ENCODE data around the gene SDS. TPM values are rescaled to one million over a fixed set of nuclear protein-coding genes. Genes with fewer than 3 reads are reported as not detected.

Gene SDS
- total and polyA plus RNA-seq, 2 experiments from 2014 or later: 0.39 to 0.43 TPM

DNA sequence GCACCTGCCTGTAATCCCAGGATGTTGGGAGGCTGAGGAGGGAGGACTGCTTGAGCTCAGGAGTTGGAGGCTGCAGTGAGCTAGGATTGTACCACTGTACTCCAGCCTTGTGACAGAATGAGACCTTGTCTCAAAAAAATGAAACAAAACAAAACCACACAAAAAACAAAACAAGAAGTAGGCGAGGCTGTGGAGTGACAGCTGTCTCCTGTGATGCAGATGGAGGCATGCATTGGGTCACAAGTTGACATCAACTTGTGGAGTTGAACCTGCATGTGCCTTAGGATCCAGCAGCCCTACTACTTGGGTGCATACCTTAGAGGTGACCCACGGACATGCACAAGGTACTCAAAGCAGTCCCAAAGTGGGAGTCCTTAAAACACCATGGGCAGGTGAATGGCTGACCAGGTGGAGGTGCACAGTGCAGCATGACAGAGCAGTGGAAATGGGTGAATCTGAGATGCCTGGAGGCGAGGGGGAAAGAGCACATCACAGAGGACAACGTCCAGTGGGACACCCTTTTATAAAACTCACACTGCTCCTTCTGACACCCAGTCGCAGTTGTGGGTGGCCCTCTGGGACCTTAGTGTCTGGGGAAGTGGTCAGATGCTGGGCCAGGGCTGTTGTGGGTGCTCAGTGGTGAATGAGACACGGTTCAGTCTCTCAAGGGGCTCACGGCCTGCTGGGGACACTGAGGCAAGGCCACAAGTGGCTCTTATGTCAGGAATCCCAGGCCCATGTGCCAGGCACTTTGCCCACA, 32.6 kb downstream of the SDS start:
- no peaks in the 10 kb centered on the region for H3K4me1 ChIP-seq (ENCODE audit: insufficient read depth)
- H3K79me2 ChIP-seq: no peaks in the 10 kb centered on the region
- no peak overlapping the region for H3K4me2 ChIP-seq
- no peaks in the 10 kb centered on the region for H4K20me1 ChIP-seq (ENCODE audit: insufficient read depth, poor library complexity, severe bottlenecking)
- 92% methylated on average over 7 of the region's 7 CpGs for WGBS (ENCODE audit: low lambda C conversion rate, missing lambda C conversion rate)
- H2AFZ ChIP-seq: no peak overlapping the region
- H3K4me3 ChIP-seq: no peak overlapping the region
- no peak overlapping the region for H3K27ac ChIP-seq
- no peaks in the 10 kb centered on the region for H3K9me2 ChIP-seq (replicated peaks; ENCODE audit: insufficient read depth)
- TF ChIP-seq EZH2 (IDR thresholded peaks at IDR 0.05; ENCODE audit: borderline replicate concordance) (no peak), EZH2phosphoT487 (IDR thresholded peaks at IDR 0.05; ENCODE audit: low read depth, severe bottlenecking, unreplicated experiment) (no peak)
- TF ChIP-seq, protein P1, sequence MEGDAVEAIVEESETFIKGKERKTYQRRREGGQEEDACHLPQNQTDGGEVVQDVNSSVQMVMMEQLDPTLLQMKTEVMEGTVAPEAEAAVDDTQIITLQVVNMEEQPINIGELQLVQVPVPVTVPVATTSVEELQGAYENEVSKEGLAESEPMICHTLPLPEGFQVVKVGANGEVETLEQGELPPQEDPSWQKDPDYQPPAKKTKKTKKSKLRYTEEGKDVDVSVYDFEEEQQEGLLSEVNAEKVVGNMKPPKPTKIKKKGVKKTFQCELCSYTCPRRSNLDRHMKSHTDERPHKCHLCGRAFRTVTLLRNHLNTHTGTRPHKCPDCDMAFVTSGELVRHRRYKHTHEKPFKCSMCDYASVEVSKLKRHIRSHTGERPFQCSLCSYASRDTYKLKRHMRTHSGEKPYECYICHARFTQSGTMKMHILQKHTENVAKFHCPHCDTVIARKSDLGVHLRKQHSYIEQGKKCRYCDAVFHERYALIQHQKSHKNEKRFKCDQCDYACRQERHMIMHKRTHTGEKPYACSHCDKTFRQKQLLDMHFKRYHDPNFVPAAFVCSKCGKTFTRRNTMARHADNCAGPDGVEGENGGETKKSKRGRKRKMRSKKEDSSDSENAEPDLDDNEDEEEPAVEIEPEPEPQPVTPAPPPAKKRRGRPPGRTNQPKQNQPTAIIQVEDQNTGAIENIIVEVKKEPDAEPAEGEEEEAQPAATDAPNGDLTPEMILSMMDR (IDR thresholded peaks at IDR 0.05; ENCODE audit: poor library complexity): no peak
- no peaks in the 10 kb centered on the region for H3K36me3 ChIP-seq (replicated peaks; ENCODE audit: insufficient read depth, low read depth)
- no peak for DNase-seq (ENCODE audit: low spot score)
- H3K9me3 ChIP-seq (ENCODE audit: low read depth): no peaks in the 10 kb centered on the region
- H3K27me3 ChIP-seq: no peaks in the 10 kb centered on the region

- TF ChIP-seq EZH2phosphoT487 (IDR thresholded peaks at IDR 0.05; ENCODE audit: low read depth, severe bottlenecking, unreplicated experiment): no peak
- TF ChIP-seq, protein P1 (IDR thresholded peaks at IDR 0.05; ENCODE audit: poor library complexity): no peak
- no peak for TF ChIP-seq EZH2 (IDR thresholded peaks at IDR 0.05; ENCODE audit: borderline replicate concordance)
- 88% methylated on average over 6 of the region's 6 CpGs for WGBS (ENCODE audit: low lambda C conversion rate, missing lambda C conversion rate)
- H3K27ac ChIP-seq: no peak overlapping the region
- no peaks in the 10 kb centered on the region for H3K4me1 ChIP-seq (ENCODE audit: insufficient read depth)
- no peak overlapping the region for H3K4me2 ChIP-seq
- no peaks in the 10 kb centered on the region for H3K36me3 ChIP-seq (replicated peaks; ENCODE audit: insufficient read depth, low read depth)
- no peaks in the 10 kb centered on the region for H3K79me2 ChIP-seq
- H3K4me3 ChIP-seq: no peak overlapping the region
- H3K9me2 ChIP-seq (replicated peaks; ENCODE audit: insufficient read depth): no peaks in the 10 kb centered on the region
- no peak for DNase-seq (ENCODE audit: low spot score)
- H3K27me3 ChIP-seq: no peaks in the 10 kb centered on the region
- no peaks in the 10 kb centered on the region for H3K9me3 ChIP-seq (ENCODE audit: low read depth)
- no peak overlapping the region for H2AFZ ChIP-seq
- H4K20me1 ChIP-seq (ENCODE audit: insufficient read depth, poor library complexity, severe bottlenecking): peaks cover 3% of the 10 kb centered on the region
Observed at GRCh38 chr12:113369391-113369985, 34.2 kb downstream of the SDS start.

- WGBS (ENCODE audit: low lambda C conversion rate, missing lambda C conversion rate): 92% methylated on average over 4 of the region's 4 CpGs
- Histone ChIP-seq H2AFZ (no peak overlapping the region), H3K36me3 (replicated peaks; ENCODE audit: insufficient read depth, low read depth) (no peaks in the 10 kb centered on the region), H3K27me3 (no peaks in the 10 kb centered on the region), H4K20me1 (ENCODE audit: insufficient read depth, poor library complexity, severe bottlenecking) (peaks cover 3% of the 10 kb centered on the region), H3K4me3 (no peak overlapping the region), H3K4me1 (ENCODE audit: insufficient read depth) (no peaks in the 10 kb centered on the region), H3K4me2 (no peak overlapping the region), H3K9me2 (replicated peaks; ENCODE audit: insufficient read depth) (no peaks in the 10 kb centered on the region), H3K27ac (no peak overlapping the region), H3K79me2 (no peaks in the 10 kb centered on the region), H3K9me3 (ENCODE audit: low read depth) (no peaks in the 10 kb centered on the region)
- no peak for DNase-seq (ENCODE audit: low spot score)
- TF ChIP-seq EZH2 (IDR thresholded peaks at IDR 0.05; ENCODE audit: borderline replicate concordance) (no peak), EZH2phosphoT487 (IDR thresholded peaks at IDR 0.05; ENCODE audit: low read depth, severe bottlenecking, unreplicated experiment) (no peak)
- TF ChIP-seq, protein P1 (IDR thresholded peaks at IDR 0.05; ENCODE audit: poor library complexity): no peak
Observed at GRCh38 chr12:113368331-113368730, 35.4 kb downstream of the SDS start.
